A673 (cell line): ENCODE measurements around the gene TERC. TPM values are rescaled to one million over a fixed set of nuclear protein-coding genes. Genes with fewer than 3 reads are reported as not detected.

Source experiments
- BruUV-seq: library from RNA; stranded (reverse); fragments of 400-500 nt; replicated peaks from 2 replicates; lab custom pipeline; 2021; lab: Mats Ljungman, UMichigan
- CTCF ChIA-PET: fragments of 300-600 bp; sonication (Branson Sonifier 250); formaldehyde crosslinking; loops from one replicate; lab custom pipeline; 2022; ENCODE audit warnings: antibody characterized with exemption; lab: Charles Lee
- POLR2A ChIA-PET: fragments of 300-600 bp; sonication (Branson Sonifier 250); formaldehyde crosslinking; loops from one replicate; lab custom pipeline; 2022; ENCODE audit warnings: antibody characterized with exemption; ENCODE audit not compliant: low non-redundant PET; lab: Charles Lee
- DNase-seq: peaks from one replicate; pipeline ENCODE4 v3.0.0-alpha.2; 2015; ENCODE audit warnings: low spot score
- H3K27ac ChIP-seq: fragments of 200-600 bp; sonication (generic); 2 replicates; pipeline ENCODE4 v1.5.1; 2016; ENCODE audit warnings: mixed run types, low read depth, mild to moderate bottlenecking, mixed read lengths, antibody characterized with exemption, low read length; ENCODE audit not compliant: poor library complexity, severe bottlenecking
- H3K27me3 ChIP-seq: fragments of 200-600 bp; sonication (generic); replicated peaks from 2 replicates; pipeline ENCODE4 v1.6.1; 2017; ENCODE audit warnings: mixed run types, low read depth, mild to moderate bottlenecking, mixed read lengths, antibody characterized with exemption, low read length; ENCODE audit not compliant: insufficient read depth, poor library complexity
- H3K36me3 ChIP-seq: fragments of 200-600 bp; sonication (generic); 2 replicates; pipeline ENCODE4 v1.6.1; 2016; ENCODE audit warnings: mixed run types, mild to moderate bottlenecking, mixed read lengths, antibody characterized with exemption, low read length; ENCODE audit not compliant: insufficient read depth, poor library complexity, severe bottlenecking
- H3K4me1 ChIP-seq: fragments of 200-600 bp; sonication (generic); 2 replicates; pipeline ENCODE4 v1.6.1; 2017; ENCODE audit warnings: mixed run types, mild to moderate bottlenecking, mixed read lengths, antibody characterized with exemption, low read length; ENCODE audit not compliant: insufficient read depth, poor library complexity, severe bottlenecking
- H3K4me3 ChIP-seq: fragments of 200-600 bp; sonication (generic); 2 replicates; pipeline ENCODE4 v1.5.1; 2016; ENCODE audit warnings: low read depth, mixed run types, mild to moderate bottlenecking, mixed read lengths, low read length; ENCODE audit not compliant: poor library complexity, severe bottlenecking
- H3K9me3 ChIP-seq: fragments of 200-600 bp; sonication (generic); 2 replicates; pipeline ENCODE4 v1.6.1; 2016; ENCODE audit warnings: mixed run types, low read depth, mild to moderate bottlenecking, mixed read lengths, antibody characterized with exemption, low read length; ENCODE audit not compliant: poor library complexity, severe bottlenecking
- EZH2 ChIP-seq: fragments of 200-600 bp; sonication (generic); IDR thresholded peaks from 2 replicates; pipeline ENCODE4 v1.6.1; 2017; ENCODE audit warnings: borderline replicate concordance, low read depth, mild to moderate bottlenecking, mixed read lengths, antibody characterized with exemption, low read length; ENCODE audit not compliant: poor library complexity, severe bottlenecking
- intact Hi-C: fragments of 100-400 bp; cut with micrococcal nuclease; formaldehyde crosslinking; loops from one replicate; pipeline ENCODE4 v1.10.0; 2022; ENCODE audit not compliant: unreplicated experiment
- total RNA-seq: library from RNA; stranded (reverse); gene quantifications from 2 replicates; pipeline ENCODE4 v1.2.3, GENCODE V29; 2021
- TF ChIP-seq, protein P1 (sequence below): fragments of 300-800, 200-600 bp; sonication (generic); conservative IDR thresholded peaks from 2 replicates; pipeline ENCODE4 v1.5.1; 2017; ENCODE audit warnings: low read depth, mild to moderate bottlenecking, antibody characterized with exemption, low read length, moderate library complexity, mixed read lengths

The TERC gene
- total RNA-seq, 1 experiment from 2014 or later = 5.8 TPM

DNA sequence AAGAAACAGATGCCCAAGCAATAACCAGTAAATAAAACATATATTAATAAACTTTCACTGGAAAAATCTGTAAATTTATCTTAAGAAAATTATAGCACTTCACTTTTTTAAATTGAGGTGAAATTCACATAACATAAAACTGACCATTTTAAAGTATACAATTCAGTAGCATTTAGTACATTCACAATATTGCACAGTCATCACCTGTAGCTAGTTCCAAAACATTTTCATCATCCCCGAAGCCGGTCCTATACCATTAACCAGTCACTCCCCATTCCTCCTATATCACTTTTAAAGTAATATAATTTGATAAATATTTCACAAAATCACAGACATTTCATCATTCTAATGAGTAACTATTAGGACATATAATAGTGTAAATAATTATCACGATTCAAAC is 39.8 kb upstream of the TERC start:
- Histone ChIP-seq H3K27ac (no peak overlapping the region), H3K4me1 (no peaks in the 10 kb centered on the region), H3K4me3 (no peak overlapping the region), H3K9me3 (no peaks in the 10 kb centered on the region), H3K27me3 (no peaks in the 10 kb centered on the region), H3K36me3 (peaks cover 23% of the 10 kb centered on the region)
- CTCF ChIA-PET = no interaction called here
- POLR2A ChIA-PET = no interaction called here
- DNase-seq = no peak
- intact Hi-C loops = no loop called here
- TF ChIP-seq, protein P1, sequence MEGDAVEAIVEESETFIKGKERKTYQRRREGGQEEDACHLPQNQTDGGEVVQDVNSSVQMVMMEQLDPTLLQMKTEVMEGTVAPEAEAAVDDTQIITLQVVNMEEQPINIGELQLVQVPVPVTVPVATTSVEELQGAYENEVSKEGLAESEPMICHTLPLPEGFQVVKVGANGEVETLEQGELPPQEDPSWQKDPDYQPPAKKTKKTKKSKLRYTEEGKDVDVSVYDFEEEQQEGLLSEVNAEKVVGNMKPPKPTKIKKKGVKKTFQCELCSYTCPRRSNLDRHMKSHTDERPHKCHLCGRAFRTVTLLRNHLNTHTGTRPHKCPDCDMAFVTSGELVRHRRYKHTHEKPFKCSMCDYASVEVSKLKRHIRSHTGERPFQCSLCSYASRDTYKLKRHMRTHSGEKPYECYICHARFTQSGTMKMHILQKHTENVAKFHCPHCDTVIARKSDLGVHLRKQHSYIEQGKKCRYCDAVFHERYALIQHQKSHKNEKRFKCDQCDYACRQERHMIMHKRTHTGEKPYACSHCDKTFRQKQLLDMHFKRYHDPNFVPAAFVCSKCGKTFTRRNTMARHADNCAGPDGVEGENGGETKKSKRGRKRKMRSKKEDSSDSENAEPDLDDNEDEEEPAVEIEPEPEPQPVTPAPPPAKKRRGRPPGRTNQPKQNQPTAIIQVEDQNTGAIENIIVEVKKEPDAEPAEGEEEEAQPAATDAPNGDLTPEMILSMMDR = no peak
- TF ChIP-seq EZH2 = no peak
- no TSS peak for BruUV-seq

DNA sequence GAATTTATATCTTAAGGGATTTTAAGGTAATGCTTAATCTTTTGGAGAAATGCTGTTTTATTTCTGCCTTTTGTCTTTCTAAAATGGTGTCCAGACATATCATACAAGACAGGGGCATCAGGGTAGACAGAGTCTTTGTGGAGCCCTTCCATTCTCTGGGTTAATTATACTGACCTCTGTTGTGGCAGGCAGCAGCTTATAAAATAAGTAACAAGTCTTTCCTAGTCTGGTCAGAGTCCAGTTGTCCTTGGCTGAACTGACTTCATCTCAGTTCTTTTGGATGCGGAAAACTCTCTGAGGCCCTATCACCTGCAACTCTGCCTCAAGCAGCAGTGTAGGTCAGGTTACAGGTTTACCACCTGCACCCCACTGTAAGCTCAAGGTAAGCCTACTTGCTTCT is 27.5 kb upstream of the TERC start:
- no TSS peak for BruUV-seq

DNA sequence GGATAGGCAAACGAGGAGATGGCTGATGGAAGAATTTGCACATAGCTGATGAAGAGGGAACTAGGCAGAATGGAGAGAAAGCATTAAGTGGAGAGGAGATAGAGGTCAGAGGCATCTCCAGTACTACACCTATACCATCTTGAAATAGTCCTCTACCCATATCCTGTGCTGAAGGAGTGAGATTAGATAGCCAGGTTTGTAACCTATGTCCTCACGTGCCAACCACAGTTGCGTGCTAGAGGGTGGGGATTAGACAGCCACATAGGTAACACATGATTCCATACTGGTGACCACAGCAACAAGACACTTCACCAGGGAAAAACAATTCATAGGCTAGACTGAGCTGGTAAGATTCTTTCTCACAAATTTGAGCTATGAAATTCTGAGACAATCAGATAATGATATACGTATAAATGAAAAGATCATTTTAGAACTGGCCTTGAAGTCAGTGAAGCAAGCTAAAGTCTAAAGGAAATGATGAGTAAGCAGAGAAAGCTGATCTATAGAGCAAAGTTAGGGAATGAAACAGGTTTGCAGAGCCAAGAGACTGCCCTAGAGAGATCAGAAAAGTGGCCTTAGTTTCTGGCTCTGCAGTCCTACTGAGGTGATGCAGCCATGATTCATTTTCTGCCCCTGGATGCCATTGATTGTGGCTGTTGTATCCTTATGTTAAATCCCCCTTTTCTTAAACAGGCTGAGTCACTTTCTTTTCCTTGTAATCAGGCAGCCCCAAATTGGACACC is 26.0 kb upstream of the TERC start:
- Histone ChIP-seq H3K27ac (no peak overlapping the region), H3K4me1 (no peaks in the 10 kb centered on the region), H3K36me3 (peaks cover 24% of the 10 kb centered on the region), H3K9me3 (no peaks in the 10 kb centered on the region), H3K4me3 (no peak overlapping the region), H3K27me3 (no peaks in the 10 kb centered on the region)
- no peak for DNase-seq
- BruUV-seq = no TSS peak
- CTCF ChIA-PET = interaction anchor here (0.6 kb wide), 1 partner anchor 18 kb away, joined by 11 read pairs; no protein-coding TSS in a partner anchor
- POLR2A ChIA-PET = no interaction called here
- intact Hi-C loops = no loop called here
- TF ChIP-seq, protein P1 = no peak
- TF ChIP-seq EZH2 = no peak

More for the DNA sequence above, 27.5 kb upstream of the TERC start:
- TF ChIP-seq EZH2 = no peak
- TF ChIP-seq, protein P1 = no peak
- ChIA-PET CTCF (no interaction called here), POLR2A (no interaction called here)
- DNase-seq = no peak
- Histone ChIP-seq H3K9me3 (no peaks in the 10 kb centered on the region), H3K27me3 (no peaks in the 10 kb centered on the region), H3K36me3 (peaks cover 9% of the 10 kb centered on the region), H3K4me3 (no peak overlapping the region), H3K27ac (no peak overlapping the region), H3K4me1 (no peaks in the 10 kb centered on the region)
- intact Hi-C loops = no loop called here
